HEK293 (cell line): Measurements from ENCODE around the gene C22orf15.
A peak's percentile ranks its signal among the peaks of the same experiment; 100 is the strongest.

ENCODE experiments used
- CTCF ChIP-seq: fragments of 450-650 bp; formaldehyde crosslinking; IDR thresholded peaks from 2 replicates; pipeline ENCODE4 v1.5.1; 2016; ENCODE audit warnings: missing biosample characterization, missing genetic modification characterization
- YY1 ChIP-seq: fragments of 450-650 bp; formaldehyde crosslinking; IDR thresholded peaks from 2 replicates; pipeline ENCODE4 v1.5.1; 2018; ENCODE audit warnings: missing biosample characterization, missing genetic modification characterization
- ZNF292 ChIP-seq: fragments of 450-650 bp; formaldehyde crosslinking; IDR thresholded peaks from 2 replicates; pipeline ENCODE4 v1.5.1; 2016; ENCODE audit warnings: low read depth, missing biosample characterization, missing genetic modification characterization, borderline replicate concordance
- ZNF704 ChIP-seq: fragments of 450-650 bp; formaldehyde crosslinking; IDR thresholded peaks from 2 replicates; pipeline ENCODE4 v1.5.1; 2016; ENCODE audit warnings: missing biosample characterization, missing genetic modification characterization
- ZNF768 ChIP-seq: fragments of 450-650 bp; formaldehyde crosslinking; IDR thresholded peaks from 2 replicates; pipeline ENCODE4 v1.5.1; 2018; ENCODE audit warnings: missing biosample characterization, mild to moderate bottlenecking, missing genetic modification characterization

- TF ChIP-seq CTCF (no peak), ZNF292 (tag by site-specific recombination) (no peak), YY1 (tag by site-specific recombination) (no peak), ZNF768 (tag by site-specific recombination) (peak; percentile 84; the same call in 1 of the 2 replicates), ZNF704 (tag by site-specific recombination) (no peak)
Measured at GRCh38 chr22:23777776-23778576, 15.2 kb downstream of the C22orf15 start.
